DOHH2 (cell line): ENCODE results near the gene LSM8.

ENCODE experiments used
- H3F3A ChIP-seq: fragments of 200-600 bp; sonication (generic), shearing (Covaris generic); 2 replicates; pipeline ENCODE4 v1.6.0; 2016; ENCODE audit warnings: antibody characterized with exemption, mild to moderate bottlenecking; ENCODE audit not compliant: control insufficient read depth, insufficient read depth
- H3K27ac ChIP-seq: fragments of 200-600 bp; sonication (generic); 2 replicates; pipeline ENCODE4 v1.5.1; 2014; ENCODE audit warnings: low read depth, mild to moderate bottlenecking, low read length, moderate library complexity
- H3K27me3 ChIP-seq: fragments of 200-600 bp; sonication (generic); 2 replicates; pipeline ENCODE4 v1.6.1; 2014; ENCODE audit warnings: mild to moderate bottlenecking, low read length, mixed read lengths; ENCODE audit not compliant: control insufficient read depth
- H3K36me3 ChIP-seq: fragments of 200-600 bp; sonication (generic); 2 replicates; pipeline ENCODE4 v1.6.1; 2014; ENCODE audit warnings: mild to moderate bottlenecking, low read length, moderate library complexity, mixed read lengths; ENCODE audit not compliant: control insufficient read depth
- H3K4me1 ChIP-seq: fragments of 200-600 bp; sonication (generic); 2 replicates; pipeline ENCODE4 v1.6.1; 2014; ENCODE audit warnings: mild to moderate bottlenecking, low read length, mixed read lengths; ENCODE audit not compliant: control insufficient read depth
- H3K4me2 ChIP-seq: fragments of 200-600 bp; sonication (generic); 2 replicates; pipeline ENCODE4 v1.6.0; 2014; ENCODE audit warnings: mild to moderate bottlenecking, low read length, moderate library complexity
- H3K4me3 ChIP-seq: fragments of 200-600 bp; sonication (generic); 2 replicates; pipeline ENCODE4 v1.5.1; 2014; ENCODE audit warnings: mild to moderate bottlenecking, low read length, mixed read lengths
- H3K79me2 ChIP-seq: fragments of 200-600 bp; sonication (generic); 2 replicates; pipeline ENCODE4 v1.6.1; 2014; ENCODE audit warnings: mild to moderate bottlenecking, low read length, mixed read lengths; ENCODE audit not compliant: control insufficient read depth
- H3K9me2 ChIP-seq: fragments of 200-600 bp; sonication (generic); replicated peaks from 2 replicates; pipeline ENCODE4 v1.6.1; 2014; ENCODE audit warnings: mild to moderate bottlenecking, low read length, mixed read lengths; ENCODE audit not compliant: control insufficient read depth
- H3K9me3 ChIP-seq: fragments of 200-600 bp; sonication (generic); 2 replicates; pipeline ENCODE4 v1.6.1; 2014; ENCODE audit warnings: antibody characterized with exemption, low read length, mixed read lengths; ENCODE audit not compliant: control insufficient read depth, insufficient read depth
- H4K20me1 ChIP-seq: fragments of 200-600 bp; sonication (generic); 2 replicates; pipeline ENCODE4 v1.6.0; 2014; ENCODE audit warnings: low read depth, mild to moderate bottlenecking, antibody characterized with exemption, low read length, moderate library complexity; ENCODE audit not compliant: control insufficient read depth, insufficient read depth
- EZH2phosphoT487 ChIP-seq: fragments of 200-600 bp; sonication (generic); IDR thresholded peaks from 2 replicates; pipeline ENCODE4 v1.6.1; 2017; ENCODE audit warnings: borderline replicate concordance, mild to moderate bottlenecking, antibody characterized with exemption, low read length, moderate library complexity, mixed read lengths
- TF ChIP-seq, protein P1 (sequence below): fragments of 200-600 bp; sonication (generic); IDR thresholded peaks from one replicate; pipeline ENCODE4 v1.5.1; 2014; ENCODE audit warnings: antibody characterized with exemption, mild to moderate bottlenecking, low read depth, low read length; ENCODE audit not compliant: poor library complexity, severe bottlenecking

The LSM8 gene

DNA sequence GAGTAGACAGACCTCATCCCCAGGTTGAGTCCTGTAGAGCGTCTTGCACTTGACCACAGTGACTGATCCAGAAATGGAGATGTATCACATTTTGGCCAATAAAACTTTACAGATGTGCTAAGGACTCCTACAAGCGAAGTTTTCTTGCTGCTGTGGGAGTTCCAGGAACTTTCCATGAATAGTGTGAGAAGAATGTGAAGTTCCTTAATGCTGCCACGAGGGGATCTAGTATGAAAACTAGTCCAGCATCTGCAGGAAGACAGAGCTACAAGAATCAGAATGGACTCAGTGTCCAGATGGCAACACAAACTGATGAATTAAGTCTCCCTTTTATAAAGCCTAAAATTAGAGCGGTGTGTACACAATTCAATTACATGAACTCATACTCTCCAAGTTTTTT is 14.8 kb upstream of the LSM8 start:
- Histone ChIP-seq H3K27ac (no peak overlapping the region), H3K9me2 (no peaks in the 10 kb centered on the region), H3K36me3 (no peaks in the 10 kb centered on the region), H3K27me3 (peaks cover 11% of the 10 kb centered on the region; the same call in 1 of the 2 replicates), H3K9me3 (no peaks in the 10 kb centered on the region), H3K4me3 (no peak overlapping the region), H4K20me1 (no peaks in the 10 kb centered on the region), H3F3A (no peaks in the 10 kb centered on the region), H3K4me2 (no peak overlapping the region), H3K79me2 (no peaks in the 10 kb centered on the region), H3K4me1 (no peaks in the 10 kb centered on the region)
- no peak for TF ChIP-seq EZH2phosphoT487
- TF ChIP-seq, protein P1, sequence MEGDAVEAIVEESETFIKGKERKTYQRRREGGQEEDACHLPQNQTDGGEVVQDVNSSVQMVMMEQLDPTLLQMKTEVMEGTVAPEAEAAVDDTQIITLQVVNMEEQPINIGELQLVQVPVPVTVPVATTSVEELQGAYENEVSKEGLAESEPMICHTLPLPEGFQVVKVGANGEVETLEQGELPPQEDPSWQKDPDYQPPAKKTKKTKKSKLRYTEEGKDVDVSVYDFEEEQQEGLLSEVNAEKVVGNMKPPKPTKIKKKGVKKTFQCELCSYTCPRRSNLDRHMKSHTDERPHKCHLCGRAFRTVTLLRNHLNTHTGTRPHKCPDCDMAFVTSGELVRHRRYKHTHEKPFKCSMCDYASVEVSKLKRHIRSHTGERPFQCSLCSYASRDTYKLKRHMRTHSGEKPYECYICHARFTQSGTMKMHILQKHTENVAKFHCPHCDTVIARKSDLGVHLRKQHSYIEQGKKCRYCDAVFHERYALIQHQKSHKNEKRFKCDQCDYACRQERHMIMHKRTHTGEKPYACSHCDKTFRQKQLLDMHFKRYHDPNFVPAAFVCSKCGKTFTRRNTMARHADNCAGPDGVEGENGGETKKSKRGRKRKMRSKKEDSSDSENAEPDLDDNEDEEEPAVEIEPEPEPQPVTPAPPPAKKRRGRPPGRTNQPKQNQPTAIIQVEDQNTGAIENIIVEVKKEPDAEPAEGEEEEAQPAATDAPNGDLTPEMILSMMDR: peak; percentile 19

DNA sequence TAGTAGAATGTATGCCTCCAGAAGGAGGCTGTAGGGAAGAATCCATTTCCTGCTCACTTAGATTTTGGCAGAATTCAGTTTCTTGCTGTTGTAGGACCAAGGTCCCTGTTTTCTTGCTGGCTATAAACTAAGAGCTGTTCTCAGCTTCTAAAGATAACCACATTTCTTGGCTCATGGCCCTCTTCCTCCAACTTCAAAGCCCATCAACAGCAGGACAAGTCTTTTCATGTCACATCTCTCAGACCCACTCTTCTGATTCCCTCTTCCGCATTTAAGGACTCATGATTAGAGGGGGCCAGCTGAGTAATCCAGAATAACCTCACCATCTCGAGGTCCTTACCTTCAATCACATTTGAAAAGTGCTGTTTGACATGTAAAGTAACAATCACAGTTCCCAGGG is 8.2 kb upstream of the LSM8 start:
- H3K4me2 ChIP-seq: no peak overlapping the region
- TF ChIP-seq EZH2phosphoT487: no peak
- TF ChIP-seq, protein P1: no peak
- no peak overlapping the region for H3K27ac ChIP-seq
- no peaks in the 10 kb centered on the region for H3K27me3 ChIP-seq
- no peaks in the 10 kb centered on the region for H3K36me3 ChIP-seq
- H3K4me1 ChIP-seq: peaks cover 35% of the 10 kb centered on the region
- no peak overlapping the region for H3K4me3 ChIP-seq
- H3F3A ChIP-seq: peaks cover 4% of the 10 kb centered on the region; the same call in 1 of the 2 replicates
- H4K20me1 ChIP-seq: no peaks in the 10 kb centered on the region
- no peaks in the 10 kb centered on the region for H3K9me3 ChIP-seq
- H3K79me2 ChIP-seq: no peaks in the 10 kb centered on the region
- H3K9me2 ChIP-seq: no peaks in the 10 kb centered on the region

DNA sequence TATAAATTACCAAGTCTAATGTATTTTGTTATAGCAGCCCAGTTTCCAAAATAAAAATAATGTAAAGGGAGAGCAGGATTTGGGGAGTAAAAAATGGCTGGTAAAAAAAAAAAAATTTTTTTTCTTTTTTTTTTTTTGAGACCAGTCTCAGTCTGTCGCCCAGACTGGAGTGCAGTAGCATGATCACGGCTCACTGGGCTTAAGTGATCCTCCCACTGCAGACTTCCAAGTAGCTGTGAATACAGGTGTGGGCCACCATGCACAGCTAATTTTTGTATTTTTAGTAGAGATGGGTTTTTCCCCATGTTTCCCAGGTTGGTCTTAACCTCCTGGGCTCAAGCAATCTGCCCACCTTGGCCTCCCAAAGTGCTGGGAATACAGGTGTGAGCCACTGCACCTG is 4.8 kb upstream of the LSM8 start:
- peaks cover 56% of the 10 kb centered on the region for H3K4me1 ChIP-seq
- TF ChIP-seq, protein P1: no peak
- no peak for TF ChIP-seq EZH2phosphoT487
- H3K9me2 ChIP-seq: no peaks in the 10 kb centered on the region
- H3K36me3 ChIP-seq: peaks cover 6% of the 10 kb centered on the region
- no peaks in the 10 kb centered on the region for H3K27me3 ChIP-seq
- no peaks in the 10 kb centered on the region for H3K9me3 ChIP-seq
- H3K79me2 ChIP-seq: peaks cover 20% of the 10 kb centered on the region
- peak overlapping the region; percentile 34 for H3K4me2 ChIP-seq
- H3K27ac ChIP-seq: peak overlapping the region; percentile 54
- peaks cover 16% of the 10 kb centered on the region for H3F3A ChIP-seq
- no peaks in the 10 kb centered on the region for H4K20me1 ChIP-seq
- peak overlapping the region; percentile 17 for H3K4me3 ChIP-seq
